Activated B cell treated with CpG ODN at 0.5 μM for 24 hours (primary cell): ENCODE data around the gene SLC9A9. TPM values are rescaled to one million over a fixed set of nuclear protein-coding genes. Genes with fewer than 3 reads are reported as not detected.

Source experiments
- ATAC-seq: fragments of 200-7000 bp; cut with Tn5 transposase; one replicate; pipeline ENCODE4 v1.10.0; 2021; ENCODE audit warnings: low read depth, mild to moderate bottlenecking, moderate library complexity
- CTCF ChIA-PET: fragments of 350-600 bp; sonication (Branson Sonifier 250); formaldehyde crosslinking; loops from one replicate; lab custom pipeline; 2021; ENCODE audit warnings: antibody characterized with exemption; lab: Charles Lee
- POLR2A ChIA-PET: fragments of 350-600 bp; sonication (Branson Sonifier 250); formaldehyde crosslinking; loops from one replicate; lab custom pipeline; 2021; ENCODE audit warnings: antibody characterized with exemption; lab: Charles Lee
- DNase-seq: peaks from one replicate; pipeline ENCODE4 v3.0.0; 2022
- H3K27ac Mint-ChIP-seq: one replicate; pipeline ENCODE4 v1.8.0; 2020; ENCODE audit warnings: mixed read lengths
- H3K27me3 Mint-ChIP-seq: one replicate; pipeline ENCODE4 v1.8.0; 2021; ENCODE audit warnings: mixed read lengths
- H3K36me3 Mint-ChIP-seq: one replicate; pipeline ENCODE4 v1.8.0; 2021; ENCODE audit warnings: low read depth, mixed read lengths
- H3K4me1 Mint-ChIP-seq: one replicate; pipeline ENCODE4 v1.8.0; 2021; ENCODE audit warnings: mixed read lengths
- H3K4me3 Mint-ChIP-seq: one replicate; pipeline ENCODE4 v1.8.0; 2020; ENCODE audit warnings: mild to moderate bottlenecking, mixed read lengths
- H3K9me3 Mint-ChIP-seq: one replicate; pipeline ENCODE4 v1.8.0; 2020; ENCODE audit warnings: mixed read lengths
- CTCF ChIP-seq: fragments of 200-600 bp; IDR thresholded peaks from one replicate; pipeline ENCODE4 v1.8.0; 2022; ENCODE audit warnings: antibody characterized with exemption, mild to moderate bottlenecking
- intact Hi-C: fragments of 100-400 bp; cut with micrococcal nuclease; formaldehyde crosslinking; loops from one replicate; pipeline ENCODE4 v1.15.1; 2024
- total RNA-seq: library from RNA; stranded (reverse); gene quantifications from 2 replicates; pipeline ENCODE4 v1.2.3, GENCODE V29; 2022

SLC9A9 gene
- total RNA-seq, 1 donor from 2014 or later: 9.4 TPM

DNA sequence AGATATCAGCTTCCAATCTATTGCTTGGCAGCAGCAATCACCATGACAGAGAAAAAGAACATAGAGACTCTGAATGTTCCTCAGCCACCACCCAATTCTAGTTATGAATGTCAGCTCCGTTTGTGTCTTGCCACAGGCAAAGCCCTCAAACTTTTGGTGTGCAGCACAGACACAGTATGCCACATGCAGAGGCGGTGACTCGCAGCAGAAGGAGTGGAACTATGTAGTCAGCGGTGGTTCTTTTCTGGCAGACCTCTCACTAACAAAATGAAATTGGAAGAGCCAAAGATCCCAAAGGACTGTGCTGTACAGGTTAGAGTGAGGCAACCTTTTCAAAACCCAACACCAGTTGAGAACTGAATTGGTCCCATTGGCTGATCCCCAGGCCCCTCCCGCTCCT is 220.9 kb downstream of the SLC9A9 start:
- no peaks in the 10 kb centered on the region for H3K4me1 Mint-ChIP-seq
- DNase-seq: no peak
- H3K4me3 Mint-ChIP-seq: no peak overlapping the region
- ATAC-seq: no peak
- no peak overlapping the region for H3K27ac Mint-ChIP-seq
- intact Hi-C loops: no loop called here
- no peaks in the 10 kb centered on the region for H3K27me3 Mint-ChIP-seq
- CTCF ChIA-PET: no interaction called here
- H3K36me3 Mint-ChIP-seq: peaks cover 1% of the 10 kb centered on the region
- TF ChIP-seq CTCF: no peak
- no peaks in the 10 kb centered on the region for H3K9me3 Mint-ChIP-seq
- POLR2A ChIA-PET: no interaction called here

DNA sequence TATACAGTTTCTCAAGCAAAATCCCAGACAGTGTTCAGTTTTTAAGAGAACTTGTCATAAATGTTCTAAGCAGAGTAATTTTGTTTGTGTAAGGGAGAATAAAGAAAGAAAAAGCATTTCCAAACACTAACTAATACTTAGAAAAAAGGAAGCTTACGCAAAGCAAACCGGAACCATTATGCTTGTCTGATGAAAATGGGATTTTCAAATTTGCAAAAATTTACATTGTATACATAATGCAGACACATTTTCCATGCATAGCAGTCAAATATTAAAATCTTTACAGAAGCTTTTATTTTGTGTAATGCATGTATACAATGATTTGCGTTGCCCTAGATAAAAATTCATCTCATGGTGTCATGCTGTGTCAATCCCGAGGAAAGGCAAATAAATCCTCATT is 229.0 kb downstream of the SLC9A9 start:
- no peak overlapping the region for H3K27ac Mint-ChIP-seq
- H3K4me3 Mint-ChIP-seq: no peak overlapping the region
- peaks cover 1% of the 10 kb centered on the region for H3K36me3 Mint-ChIP-seq
- TF ChIP-seq CTCF: no peak
- no peaks in the 10 kb centered on the region for H3K27me3 Mint-ChIP-seq
- H3K9me3 Mint-ChIP-seq: no peaks in the 10 kb centered on the region
- no peak for ATAC-seq
- ChIA-PET CTCF (no interaction called here), POLR2A (no interaction called here)
- no peak for DNase-seq
- intact Hi-C loops: no loop called here
- H3K4me1 Mint-ChIP-seq: no peaks in the 10 kb centered on the region

DNA sequence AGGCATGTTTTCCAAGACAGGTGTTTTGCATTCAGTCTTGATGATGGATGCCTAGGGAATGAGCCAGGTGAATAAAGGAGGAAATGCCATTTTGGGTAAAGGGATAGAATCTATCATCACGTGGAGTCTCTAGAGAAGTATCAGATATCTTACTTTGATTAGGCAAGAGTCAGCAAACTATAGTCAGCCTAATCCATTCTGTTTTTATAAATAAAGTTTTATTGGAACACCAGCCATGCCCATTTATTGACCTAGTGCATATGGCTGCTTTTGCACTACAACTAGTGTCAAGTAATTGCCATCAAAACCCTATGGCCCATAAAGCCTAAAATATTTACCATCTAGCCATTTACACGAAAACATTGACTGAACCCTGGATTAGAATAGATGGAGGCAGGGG is 231.2 kb downstream of the SLC9A9 start:
- ChIA-PET POLR2A (no interaction called here), CTCF (no interaction called here)
- Mint-ChIP-seq H3K27ac (no peak overlapping the region), H3K9me3 (no peaks in the 10 kb centered on the region), H3K4me1 (no peaks in the 10 kb centered on the region), H3K27me3 (no peaks in the 10 kb centered on the region), H3K4me3 (no peak overlapping the region), H3K36me3 (no peaks in the 10 kb centered on the region)
- no peak for DNase-seq
- ATAC-seq: no peak
- intact Hi-C loops: no loop called here
- no peak for TF ChIP-seq CTCF

DNA sequence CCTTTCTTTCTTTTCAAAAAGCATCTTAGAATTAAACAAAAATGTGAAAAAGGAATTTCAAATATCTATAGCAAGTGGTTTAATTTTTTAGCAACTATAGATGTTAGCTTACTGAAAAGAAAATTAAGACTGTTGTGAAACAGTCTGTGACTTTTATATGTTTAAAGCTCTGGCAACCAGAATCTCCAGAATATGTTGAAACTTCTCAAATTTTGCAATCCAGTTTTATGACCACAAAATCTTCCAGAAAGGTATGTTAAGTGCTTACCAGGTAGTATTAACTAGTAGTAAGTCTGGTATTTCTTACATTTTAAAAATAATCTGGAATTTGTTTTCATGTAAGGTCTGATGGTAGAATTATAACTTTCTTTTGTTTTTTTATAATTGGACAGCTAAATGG is 235.0 kb downstream of the SLC9A9 start:
- DNase-seq: no peak
- intact Hi-C loops: no loop called here
- Mint-ChIP-seq H3K36me3 (no peaks in the 10 kb centered on the region), H3K27ac (no peak overlapping the region), H3K9me3 (no peaks in the 10 kb centered on the region), H3K4me1 (no peaks in the 10 kb centered on the region), H3K27me3 (no peaks in the 10 kb centered on the region), H3K4me3 (no peak overlapping the region)
- ATAC-seq: no peak
- TF ChIP-seq CTCF: no peak
- ChIA-PET CTCF (no interaction called here), POLR2A (no interaction called here)

- CTCF ChIA-PET: no interaction called here
- no peak overlapping the region for H3K4me3 Mint-ChIP-seq
- DNase-seq (no peak), ATAC-seq (no peak)
- no peak for TF ChIP-seq CTCF
- POLR2A ChIA-PET: no interaction called here
- H3K27me3 Mint-ChIP-seq: no peaks in the 10 kb centered on the region
- H3K4me1 Mint-ChIP-seq: no peaks in the 10 kb centered on the region
- no peaks in the 10 kb centered on the region for H3K36me3 Mint-ChIP-seq
- no peak overlapping the region for H3K27ac Mint-ChIP-seq
- intact Hi-C loops: no loop called here
- H3K9me3 Mint-ChIP-seq: no peaks in the 10 kb centered on the region
These were observed 235.7 kb downstream of the SLC9A9 start for GRCh38 chr3:143612541-143612940.
